GM18526 (cell line): ENCODE measurements around the gene MRPS9.

Experiments
- POLR2A ChIP-seq: IDR thresholded peaks from 3 replicates; pipeline ENCODE4 v1.6.1; 2011; ENCODE audit not compliant: insufficient read length; ENCODE audit errors: extremely low read depth

The MRPS9 gene

GRCh38 chr2:105102963-105103421 lies 65.1 kb downstream of the MRPS9 start:
- TF ChIP-seq POLR2A = no peak

- TF ChIP-seq POLR2A = no peak
Measured at GRCh38 chr2:105103481-105103880, 65.6 kb downstream of the MRPS9 start.

GRCh38 chr2:105104208-105104731 lies 66.4 kb downstream of the MRPS9 start:
- no peak for TF ChIP-seq POLR2A

- TF ChIP-seq POLR2A = no peak
Measured at GRCh38 chr2:105110295-105110829, 72.5 kb downstream of the MRPS9 start.

GRCh38 chr2:105111365-105112150 lies 73.7 kb downstream of the MRPS9 start:
- no peak for TF ChIP-seq POLR2A

- TF ChIP-seq POLR2A = no peak
Measured at GRCh38 chr2:105112345-105112744, 74.5 kb downstream of the MRPS9 start.

GRCh38 chr2:105113616-105114291 lies 75.9 kb downstream of the MRPS9 start:
- no peak for TF ChIP-seq POLR2A

GRCh38 chr2:105114551-105114950 lies 76.7 kb downstream of the MRPS9 start:
- TF ChIP-seq POLR2A = no peak

GRCh38 chr2:105116348-105116747 lies 78.5 kb downstream of the MRPS9 start:
- no peak for TF ChIP-seq POLR2A

GRCh38 chr2:105117565-105117964 lies 79.7 kb downstream of the MRPS9 start:
- TF ChIP-seq POLR2A = no peak

GRCh38 chr2:105118960-105119359 lies 81.1 kb downstream of the MRPS9 start:
- no peak for TF ChIP-seq POLR2A

- TF ChIP-seq POLR2A = no peak
Measured at GRCh38 chr2:105121434-105121833, 83.6 kb downstream of the MRPS9 start.

GRCh38 chr2:105125428-105125827 lies 87.6 kb downstream of the MRPS9 start:
- TF ChIP-seq POLR2A = no peak

- no peak for TF ChIP-seq POLR2A
Measured at GRCh38 chr2:105125920-105126319, 88.1 kb downstream of the MRPS9 start.

GRCh38 chr2:105126336-105126735 lies 88.5 kb downstream of the MRPS9 start:
- TF ChIP-seq POLR2A = no peak
